RWPE1 (cell line): ENCODE measurements around the gene MKKS.

Source experiments
- CTCF ChIA-PET: fragments of 350-600 bp; sonication (Branson Sonifier 250); formaldehyde crosslinking; extraction: SDS; loops from one replicate; lab custom pipeline; 2021; lab: Yijun Ruan, JAX
- POLR2A ChIA-PET: fragments of 400-600 bp; formaldehyde crosslinking; extraction: SDS; loops from one replicate; lab custom pipeline; 2020; ENCODE audit warnings: antibody characterized with exemption; ENCODE audit not compliant: low non-redundant PET; lab: Yijun Ruan, JAX
- DNase-seq: peaks from one replicate; pipeline ENCODE4 v3.0.0; 2012; ENCODE audit warnings: low spot score
- H3K27ac ChIP-seq: fragments of 450-650 bp; 2 replicates; pipeline ENCODE4 v1.5.1; 2017
- CTCF ChIP-seq: fragments of 450-650 bp; conservative IDR thresholded peaks from 2 replicates; pipeline ENCODE4 v1.5.1; 2017; ENCODE audit warnings: low read depth, mild to moderate bottlenecking

The MKKS gene

GRCh38 chr20:10447028-10447427, 13.0 kb upstream of the MKKS start:
- ChIA-PET POLR2A (no interaction called here), CTCF (no interaction called here)
- peak; percentile 83 for DNase-seq
- no peak; the same call in 1 of the 2 replicates for TF ChIP-seq CTCF
- no peak overlapping the region for H3K27ac ChIP-seq

- DNase-seq, result no peak
- POLR2A ChIA-PET, result no interaction called here
- CTCF ChIA-PET, result no interaction called here
- no peak for TF ChIP-seq CTCF
- no peak overlapping the region for H3K27ac ChIP-seq
Measured at GRCh38 chr20:10445758-10446157, 11.7 kb upstream of the MKKS start.

GRCh38 chr20:10443936-10444335, 9.9 kb upstream of the MKKS start:
- no peak for TF ChIP-seq CTCF
- CTCF ChIA-PET, result no interaction called here
- POLR2A ChIA-PET, result no interaction called here
- DNase-seq, result no peak
- H3K27ac ChIP-seq, result no peak overlapping the region

- TF ChIP-seq CTCF, result no peak
- no peak overlapping the region for H3K27ac ChIP-seq
- CTCF ChIA-PET, result no interaction called here
- DNase-seq, result no peak
- POLR2A ChIA-PET, result no interaction called here
Measured at GRCh38 chr20:10438217-10438616, 4.2 kb upstream of the MKKS start.

- CTCF ChIA-PET, result interaction anchor here (0.6 kb wide), 1 partner anchor 99 kb away, joined by 3 read pairs; no protein-coding TSS in a partner anchor
- DNase-seq, result no peak
- TF ChIP-seq CTCF, result no peak
- POLR2A ChIA-PET, result interaction anchor here (0.7 kb wide), 1 partner anchor 1890 kb away, joined by 3 read pairs; no protein-coding TSS in a partner anchor
- no peak overlapping the region for H3K27ac ChIP-seq
Measured at GRCh38 chr20:10436053-10436699, 2.2 kb upstream of the MKKS start.

- peak; percentile 83 for DNase-seq
- no peak for TF ChIP-seq CTCF
- ChIA-PET POLR2A (no interaction called here), CTCF (interaction anchor here (0.6 kb wide), 1 partner anchor 220 kb away, joined by 3 read pairs; no protein-coding TSS in a partner anchor)
- H3K27ac ChIP-seq, result peak within 1 kb of the TSS; percentile 97
Measured at GRCh38 chr20:10434832-10435812, 1.1 kb upstream of the MKKS start, which contains the start of gene SLX4IP. SLX4IP (plus strand) TSS chr20:10435305; CDS start chr20:10458205, 22,900 bp downstream.
